ENCODE data around the gene TMPRSS7. TPM values are rescaled to one million over a fixed set of nuclear protein-coding genes. Genes with fewer than 3 reads are reported as not detected.

TMPRSS7 gene
- polyA plus RNA-seq, 1 donor from 2014 or later: not detected

GRCh38 chr3:112004669-112005068 is 29.9 kb upstream of the TMPRSS7 start:
- Mint-ChIP-seq H3K9me3 (no peaks in the 10 kb centered on the region), H3K27me3 (peaks cover 5% of the 10 kb centered on the region), H3K4me1 (peaks cover 0 to 8% (median 0%) of the 10 kb centered on the region in 3 donors), H3K4me3 (no peak overlapping the region), H3K36me3 (peaks cover 2% of the 10 kb centered on the region), H3K27ac (no peak overlapping the region)

GRCh38 chr3:112005091-112005672 is 29.4 kb upstream of the TMPRSS7 start:
- Mint-ChIP-seq H3K27ac (no peak overlapping the region), H3K4me1 (peaks cover 0 to 6% (median 0%) of the 10 kb centered on the region in 3 donors), H3K4me3 (no peak overlapping the region), H3K27me3 (peaks cover 2% of the 10 kb centered on the region), H3K9me3 (no peaks in the 10 kb centered on the region), H3K36me3 (peaks cover 2% of the 10 kb centered on the region)

GRCh38 chr3:112007633-112008032 is 26.9 kb upstream of the TMPRSS7 start:
- peaks cover 2% of the 10 kb centered on the region for H3K36me3 Mint-ChIP-seq
- peaks cover 0 to 4% (median 2%) of the 10 kb centered on the region in 3 donors for H3K4me1 Mint-ChIP-seq
- H3K27me3 Mint-ChIP-seq: no peaks in the 10 kb centered on the region
- H3K9me3 Mint-ChIP-seq: no peaks in the 10 kb centered on the region
- H3K4me3 Mint-ChIP-seq: no peak overlapping the region
- H3K27ac Mint-ChIP-seq: no peak overlapping the region

- Mint-ChIP-seq H3K27ac (peak overlapping the region in 1 of 3 donors; percentile 10), H3K27me3 (no peaks in the 10 kb centered on the region), H3K4me3 (no peak overlapping the region), H3K36me3 (peaks cover 2% of the 10 kb centered on the region), H3K9me3 (no peaks in the 10 kb centered on the region), H3K4me1 (peaks cover 4 to 6% (median 6%) of the 10 kb centered on the region in 3 donors)
These were observed 24.9 kb upstream of the TMPRSS7 start for GRCh38 chr3:112009670-112010069.

- Mint-ChIP-seq H3K27me3 (no peaks in the 10 kb centered on the region), H3K27ac (no peak overlapping the region)
These were observed 23.9 kb upstream of the TMPRSS7 start for GRCh38 chr3:112010636-112011035.

GRCh38 chr3:112011376-112011940 is 23.1 kb upstream of the TMPRSS7 start:
- H3K4me3 Mint-ChIP-seq: no peak overlapping the region
- peaks cover 4 to 6% (median 6%) of the 10 kb centered on the region in 3 donors for H3K4me1 Mint-ChIP-seq
- no peaks in the 10 kb centered on the region for H3K27me3 Mint-ChIP-seq
- peaks cover 2% of the 10 kb centered on the region for H3K36me3 Mint-ChIP-seq
- no peak overlapping the region for H3K27ac Mint-ChIP-seq
- H3K9me3 Mint-ChIP-seq: no peaks in the 10 kb centered on the region

More at GRCh38 chr3:112010636-112011035, 23.9 kb upstream of the TMPRSS7 start:
- Mint-ChIP-seq H3K4me3 (no peak overlapping the region), H3K36me3 (peaks cover 2% of the 10 kb centered on the region), H3K9me3 (no peaks in the 10 kb centered on the region), H3K4me1 (peaks cover 4 to 6% (median 6%) of the 10 kb centered on the region in 3 donors)

GRCh38 chr3:112012205-112012992 is 22.1 kb upstream of the TMPRSS7 start:
- Mint-ChIP-seq H3K36me3 (peaks cover under 1% of the 10 kb centered on the region), H3K4me3 (no peak overlapping the region), H3K9me3 (no peaks in the 10 kb centered on the region), H3K27ac (no peak overlapping the region), H3K27me3 (no peaks in the 10 kb centered on the region), H3K4me1 (peaks cover 4 to 6% (median 6%) of the 10 kb centered on the region in 3 donors)

- Mint-ChIP-seq H3K9me3 (no peaks in the 10 kb centered on the region), H3K27ac (no peak overlapping the region), H3K27me3 (no peaks in the 10 kb centered on the region), H3K4me1 (peaks cover 4 to 6% (median 6%) of the 10 kb centered on the region in 3 donors), H3K36me3 (no peaks in the 10 kb centered on the region), H3K4me3 (peak overlapping the region in 2 of 4 donors; percentile 54 to 73)
These were observed 21.3 kb upstream of the TMPRSS7 start for GRCh38 chr3:112013058-112013783.

- Mint-ChIP-seq H3K36me3 (no peaks in the 10 kb centered on the region), H3K27me3 (no peaks in the 10 kb centered on the region), H3K9me3 (no peaks in the 10 kb centered on the region), H3K27ac (no peak overlapping the region), H3K4me1 (peaks cover 4 to 6% (median 6%) of the 10 kb centered on the region in 3 donors), H3K4me3 (no peak overlapping the region)
These were observed 20.8 kb upstream of the TMPRSS7 start for GRCh38 chr3:112013784-112014143.

- Mint-ChIP-seq H3K4me1 (peaks cover 4 to 6% (median 4%) of the 10 kb centered on the region in 3 donors), H3K9me3 (peaks cover 0 to 3% (median 0%) of the 10 kb centered on the region in 3 donors), H3K27me3 (peaks cover 2% of the 10 kb centered on the region), H3K4me3 (no peak overlapping the region), H3K27ac (no peak overlapping the region), H3K36me3 (no peaks in the 10 kb centered on the region)
These were observed 17.4 kb upstream of the TMPRSS7 start for GRCh38 chr3:112017091-112017490.

- no peaks in the 10 kb centered on the region for H3K36me3 Mint-ChIP-seq
- peaks cover 0 to 3% (median 0%) of the 10 kb centered on the region in 3 donors for H3K9me3 Mint-ChIP-seq
- peaks cover 2% of the 10 kb centered on the region for H3K27me3 Mint-ChIP-seq
- no peak overlapping the region for H3K27ac Mint-ChIP-seq
- H3K4me3 Mint-ChIP-seq: no peak overlapping the region
- peaks cover 0 to 2% (median 2%) of the 10 kb centered on the region in 3 donors for H3K4me1 Mint-ChIP-seq
These were observed 15.8 kb upstream of the TMPRSS7 start for GRCh38 chr3:112018712-112019111.

- H3K27me3 Mint-ChIP-seq: peaks cover 2% of the 10 kb centered on the region
- no peaks in the 10 kb centered on the region for H3K36me3 Mint-ChIP-seq
- peaks cover 0 to 3% (median 0%) of the 10 kb centered on the region in 3 donors for H3K9me3 Mint-ChIP-seq
- no peaks in the 10 kb centered on the region for H3K4me1 Mint-ChIP-seq
- no peak overlapping the region for H3K27ac Mint-ChIP-seq
- H3K4me3 Mint-ChIP-seq: no peak overlapping the region
These were observed 14.8 kb upstream of the TMPRSS7 start for GRCh38 chr3:112019716-112020115.

- Mint-ChIP-seq H3K9me3 (peaks cover 0 to 3% (median 0%) of the 10 kb centered on the region in 3 donors), H3K4me3 (no peak overlapping the region), H3K27ac (no peak overlapping the region), H3K36me3 (no peaks in the 10 kb centered on the region), H3K4me1 (no peaks in the 10 kb centered on the region), H3K27me3 (peaks cover 2% of the 10 kb centered on the region)
These were observed 13.9 kb upstream of the TMPRSS7 start for GRCh38 chr3:112020674-112021085.

GRCh38 chr3:112027142-112027541 is 7.4 kb upstream of the TMPRSS7 start:
- Mint-ChIP-seq H3K9me3 (no peaks in the 10 kb centered on the region), H3K4me1 (no peaks in the 10 kb centered on the region), H3K36me3 (no peaks in the 10 kb centered on the region), H3K4me3 (no peak overlapping the region), H3K27ac (no peak overlapping the region), H3K27me3 (peaks cover 4% of the 10 kb centered on the region)

- Mint-ChIP-seq H3K4me1 (no peaks in the 10 kb centered on the region), H3K27ac (no peak overlapping the region)
These were observed 6.7 kb upstream of the TMPRSS7 start for GRCh38 chr3:112027826-112028225.

More at GRCh38 chr3:112027826-112028225, 6.7 kb upstream of the TMPRSS7 start:
- Mint-ChIP-seq H3K36me3 (no peaks in the 10 kb centered on the region), H3K4me3 (no peak overlapping the region), H3K9me3 (no peaks in the 10 kb centered on the region), H3K27me3 (peaks cover 8% of the 10 kb centered on the region)

All from IgD-negative memory B cell (primary cell).